Mesenteric fat pad (tissue), 1 donor: Measurements from ENCODE around the gene PDS5A. TPM values are rescaled to one million over a fixed set of nuclear protein-coding genes. Genes with fewer than 3 reads are reported as not detected.
"Not testable (repeated sequence)": the region's sequence is repeated elsewhere in the genome, so short reads cannot be mapped to it uniquely, and the experiment has no call there.

Experiments used
- DNase-seq: peaks from one replicate; pipeline ENCODE4 v3.0.0-alpha.2; 2020; ENCODE audit warnings: low spot score
- total RNA-seq: library from RNA; stranded (reverse); fragmentation: NEBNext Ultra II Directional; extraction: Animal tissue kit (Norgen Biotek cat#: 25700); gene quantifications from one replicate; pipeline ENCODE4 v1.2.1, GENCODE V29; 2021
- donor health status: DM: yes; HTN: yes; CAD: no.

PDS5A gene
- total RNA-seq, 1 donor from 2014 or later, result 69.8 TPM

- peak; percentile 60 for DNase-seq
Measured at GRCh38 chr4:39963656-39964055, 14.1 kb downstream of the PDS5A start.

- peak; percentile 60 for DNase-seq
Measured at GRCh38 chr4:39961311-39961877, 16.3 kb downstream of the PDS5A start.

GRCh38 chr4:39950861-39951481 lies 26.7 kb downstream of the PDS5A start:
- DNase-seq, result no peak

- no peak for DNase-seq
Measured at GRCh38 chr4:39947963-39948362, 29.7 kb downstream of the PDS5A start.

- DNase-seq, result no peak
Measured at GRCh38 chr4:39947417-39947816, 30.3 kb downstream of the PDS5A start.

GRCh38 chr4:39944245-39944644 lies 33.5 kb downstream of the PDS5A start:
- not testable (repeated sequence) for DNase-seq

- DNase-seq, result no peak
Measured at GRCh38 chr4:39942507-39942906, 35.2 kb downstream of the PDS5A start.

- no peak for DNase-seq
Measured at GRCh38 chr4:39941682-39942217, 36.0 kb downstream of the PDS5A start.

- DNase-seq, result no peak
Measured at GRCh38 chr4:39937683-39938268, 39.9 kb downstream of the PDS5A start.

- no peak for DNase-seq
Measured at GRCh38 chr4:39936565-39937418, 40.9 kb downstream of the PDS5A start.

GRCh38 chr4:39933671-39934590 lies 43.8 kb downstream of the PDS5A start:
- DNase-seq, result no peak

- DNase-seq, result no peak
Measured at GRCh38 chr4:39932776-39933402, 44.8 kb downstream of the PDS5A start.

GRCh38 chr4:39931441-39931901 lies 46.2 kb downstream of the PDS5A start:
- DNase-seq, result no peak

GRCh38 chr4:39928538-39928937 lies 49.2 kb downstream of the PDS5A start:
- no peak for DNase-seq

GRCh38 chr4:39924014-39924413 lies 53.7 kb downstream of the PDS5A start:
- DNase-seq, result no peak

- no peak for DNase-seq
Measured at GRCh38 chr4:39922399-39922798, 55.3 kb downstream of the PDS5A start.

- DNase-seq, result no peak
Measured at GRCh38 chr4:39913471-39913870, 64.2 kb downstream of the PDS5A start.

- no peak for DNase-seq
Measured at GRCh38 chr4:39910064-39910463, 67.6 kb downstream of the PDS5A start.

GRCh38 chr4:39908284-39908683 lies 69.4 kb downstream of the PDS5A start:
- DNase-seq, result no peak

GRCh38 chr4:39905656-39906055 lies 72.1 kb downstream of the PDS5A start:
- DNase-seq, result no peak
